Panc1 (cell line): ENCODE results near the gene PNKD. TPM values are rescaled to one million over a fixed set of nuclear protein-coding genes. Genes with fewer than 3 reads are reported as not detected.

ENCODE experiments used
- ATAC-seq: fragments of 200-7000 bp; cut with Tn5 transposase; 2 replicates; pipeline ENCODE4 v1.9.1; 2020; ENCODE audit warnings: mild to moderate bottlenecking, moderate library complexity
- BruUV-seq: library from RNA; stranded (reverse); fragments of 400-500 nt; replicated peaks from 2 replicates; lab custom pipeline; 2021; lab: Mats Ljungman, UMichigan
- CTCF ChIA-PET: fragments of 300-600 bp; sonication (Branson Sonifier 250); formaldehyde crosslinking; loops from one replicate; lab custom pipeline; 2022; ENCODE audit warnings: antibody characterized with exemption; lab: Charles Lee
- POLR2A ChIA-PET: fragments of 300-600 bp; sonication (Branson Sonifier 250); formaldehyde crosslinking; loops from one replicate; lab custom pipeline; 2022; ENCODE audit warnings: antibody characterized with exemption; lab: Charles Lee
- DNase-seq: peaks from one replicate; pipeline ENCODE4 v3.0.0-alpha.2; 2010; ENCODE audit warnings: low read depth, low spot score
- H3K27ac ChIP-seq: 2 replicates; pipeline ENCODE4 v1.5.1; 2011; ENCODE audit warnings: mild to moderate bottlenecking, low read length, inconsistent platforms
- H3K27me3 ChIP-seq: fragments of 200-500 bp; sonication (Bioruptor generic); 2 replicates; pipeline ENCODE4 v1.6.0; 2014; ENCODE audit warnings: low read length, inconsistent platforms; ENCODE audit not compliant: control insufficient read depth, insufficient read depth
- H3K36me3 ChIP-seq: fragments of 200-500 bp; sonication (Bioruptor generic); 2 replicates; pipeline ENCODE4 v1.5.1; 2014; ENCODE audit warnings: inconsistent platforms, mild to moderate bottlenecking, low read length, moderate library complexity; ENCODE audit not compliant: control insufficient read depth, insufficient read depth
- H3K4me1 ChIP-seq: 2 replicates; pipeline ENCODE4 v1.5.1; 2011; ENCODE audit warnings: inconsistent platforms, mild to moderate bottlenecking, low read length, moderate library complexity; ENCODE audit not compliant: control insufficient read depth, insufficient read depth
- H3K4me3 ChIP-seq, 2 experiments: 2 replicates each; pipeline ENCODE4 v1.5.1; 2011 to 2012; ENCODE audit warnings: low read depth in 2 of 2, low read length in 2 of 2, mild to moderate bottlenecking in 2 of 2, inconsistent platforms in 1 of 2, moderate library complexity in 1 of 2
- H3K9me3 ChIP-seq: fragments of 200-500 bp; sonication (Bioruptor generic); 2 replicates; pipeline ENCODE4 v1.5.1; 2014; ENCODE audit warnings: low read depth, mild to moderate bottlenecking, inconsistent platforms, low read length, moderate library complexity; ENCODE audit not compliant: control insufficient read depth, insufficient read depth
- CTCF ChIP-seq: fragments of 450-650 bp; IDR thresholded peaks from 2 replicates; pipeline ENCODE4 v1.5.1; 2017; ENCODE audit warnings: mild to moderate bottlenecking
- POLR2AphosphoS5 ChIP-seq: IDR thresholded peaks from 2 replicates; pipeline ENCODE4 v1.6.1; 2012; ENCODE audit warnings: mild to moderate bottlenecking, low read depth, low read length, moderate library complexity
- REST ChIP-seq, 2 experiments: IDR thresholded peaks; 2 replicates each; pipeline ENCODE4 v1.6.1; 2011 to 2012; ENCODE audit warnings: low read depth in 2 of 2, control low read depth in 1 of 2, low read length in 1 of 2, mild to moderate bottlenecking in 1 of 2, moderate library complexity in 1 of 2; ENCODE audit not compliant: insufficient read depth in 1 of 2
- SIN3A ChIP-seq: IDR thresholded peaks from 2 replicates; pipeline ENCODE4 v1.6.1; 2012; ENCODE audit warnings: low read depth, mild to moderate bottlenecking, low read length, moderate library complexity, borderline replicate concordance; ENCODE audit not compliant: insufficient read depth
- TCF7L2 ChIP-seq: IDR thresholded peaks from 2 replicates; pipeline ENCODE4 v1.6.1; 2011; ENCODE audit warnings: mild to moderate bottlenecking, low read depth, low read length, inconsistent platforms
- in situ Hi-C: cut with HindIII; loops from 2 replicates; pipeline ENCODE4 v1.10.0; 2016; ENCODE audit warnings: low sequenced_read_pairs, low pct_unique_long_range_greater_than_20kb
- intact Hi-C: fragments of 100-400 bp; cut with micrococcal nuclease; formaldehyde crosslinking; loops from one replicate; pipeline ENCODE4 v1.10.0; 2022; ENCODE audit not compliant: unreplicated experiment
- total RNA-seq: library from RNA; stranded (reverse); gene quantifications from one replicate; pipeline ENCODE4 v1.2.1, GENCODE V29; 2021; ENCODE audit not compliant: unreplicated experiment

Gene PNKD
- total RNA-seq, 1 experiment from 2014 or later, result 49.0 TPM

- Histone ChIP-seq H3K9me3 (no peaks in the 10 kb centered on the region), H3K36me3 (no peaks in the 10 kb centered on the region), H3K4me3 (no peak overlapping the region), H3K27me3 (no peaks in the 10 kb centered on the region), H3K4me1 (peaks cover 24% of the 10 kb centered on the region), H3K27ac (no peak overlapping the region)
- in situ Hi-C loops (no loop called here), intact Hi-C loops (no loop called here)
- ChIA-PET CTCF (interaction anchor here (0.6 to 0.7 kb wide), 3 partner anchors 8 to 123 kb away, joined by 3 to 6 read pairs (median 4); partner anchors contain the start of genes AAMP and PNKD), POLR2A (no interaction called here)
- no TSS peak for BruUV-seq
- no peak for DNase-seq
- TF ChIP-seq POLR2AphosphoS5, result no peak
- no peak for TF ChIP-seq SIN3A
- no peak for TF ChIP-seq REST (IDR thresholded peaks at IDR 0.05; ENCODE audit: insufficient read depth in 1 of 2, low read depth in 2 of 2, low read length in 1 of 2)
- TF ChIP-seq CTCF, result no peak
- TF ChIP-seq TCF7L2, result no peak
- no peak for ATAC-seq
Measured at GRCh38 chr2:218392891-218393462, 122.7 kb downstream of the PNKD start.

GRCh38 chr2:218393750-218394290 is 123.5 kb downstream of the PNKD start:
- CTCF ChIA-PET, result interaction anchor here (0.7 kb wide), 1 partner anchor 9 kb away, joined by 3 read pairs; no protein-coding TSS in a partner anchor
- in situ Hi-C loops, result no loop called here
- Histone ChIP-seq H3K27ac (peak overlapping the region; percentile 55; the same call in 1 of the 2 replicates), H3K27me3 (no peaks in the 10 kb centered on the region), H3K4me1 (peaks cover 24% of the 10 kb centered on the region), H3K4me3 (no peak overlapping the region), H3K9me3 (no peaks in the 10 kb centered on the region), H3K36me3 (no peaks in the 10 kb centered on the region)
- DNase-seq (no peak), ATAC-seq (no peak)
- BruUV-seq, result no TSS peak
- TF ChIP-seq SIN3A (no peak), CTCF (no peak), TCF7L2 (no peak), POLR2AphosphoS5 (no peak), REST (IDR thresholded peaks at IDR 0.05; ENCODE audit: insufficient read depth in 1 of 2, low read depth in 2 of 2, low read length in 1 of 2) (no peak)
- POLR2A ChIA-PET, result no interaction called here
- intact Hi-C loops, result no loop called here
